Duodenal mucosa (tissue), 2 donors: ENCODE results near the gene AKAP6.

ENCODE experiments used
- H3K27ac ChIP-seq: one replicate; pipeline ENCODE4 v1.7.0; 2013; ENCODE audit warnings: low read depth, low read length
- H3K27me3 ChIP-seq, 2 donors: one replicate each; pipeline ENCODE4 v1.7.0; 2013; ENCODE audit warnings: low read length in 2 of 2, control low read depth in 1 of 2; ENCODE audit not compliant: insufficient read depth in 2 of 2, control insufficient read depth in 1 of 2
- H3K36me3 ChIP-seq, 2 donors: one replicate each; pipeline ENCODE4 v1.7.0; 2013; ENCODE audit warnings: low read length in 2 of 2, control low read depth in 1 of 2; ENCODE audit not compliant: insufficient read depth in 2 of 2, control insufficient read depth in 1 of 2
- H3K4me1 ChIP-seq, 2 donors: one replicate each; pipeline ENCODE4 v1.7.0; 2013; ENCODE audit warnings: low read length in 2 of 2, control low read depth in 1 of 2; ENCODE audit not compliant: insufficient read depth in 2 of 2, control insufficient read depth in 1 of 2
- H3K4me3 ChIP-seq, 2 donors: one replicate each; pipeline ENCODE4 v1.7.0; 2013; ENCODE audit warnings: low read length in 2 of 2, low read depth in 1 of 2
- H3K9ac ChIP-seq, 2 donors: one replicate each; pipeline ENCODE4 v1.7.0; 2013; ENCODE audit warnings: low read length in 2 of 2, low read depth in 1 of 2
- H3K9me3 ChIP-seq, 2 donors: one replicate each; pipeline ENCODE4 v1.7.0; 2013; ENCODE audit warnings: low read length in 2 of 2, control low read depth in 1 of 2; ENCODE audit not compliant: control insufficient read depth in 1 of 2

AKAP6 gene

GRCh38 chr14:32683679-32684078 lies 354.6 kb downstream of the AKAP6 start:
- Histone ChIP-seq H3K9ac (no peak overlapping the region), H3K4me3 (no peak overlapping the region), H3K4me1 (no peaks in the 10 kb centered on the region), H3K36me3 (no peaks in the 10 kb centered on the region), H3K27ac (no peak overlapping the region), H3K9me3 (no peaks in the 10 kb centered on the region), H3K27me3 (no peaks in the 10 kb centered on the region)

- no peaks in the 10 kb centered on the region for H3K9me3 ChIP-seq
- no peaks in the 10 kb centered on the region for H3K4me1 ChIP-seq
- H3K27me3 ChIP-seq: no peaks in the 10 kb centered on the region
- no peak overlapping the region for H3K4me3 ChIP-seq
- H3K36me3 ChIP-seq: no peaks in the 10 kb centered on the region
- H3K27ac ChIP-seq: no peak overlapping the region
- no peak overlapping the region for H3K9ac ChIP-seq
These were observed 359.8 kb downstream of the AKAP6 start for GRCh38 chr14:32688941-32689340.

GRCh38 chr14:32692441-32692840 lies 363.3 kb downstream of the AKAP6 start:
- no peak overlapping the region for H3K27ac ChIP-seq
- no peaks in the 10 kb centered on the region for H3K36me3 ChIP-seq
- no peaks in the 10 kb centered on the region for H3K4me1 ChIP-seq
- H3K9ac ChIP-seq: no peak overlapping the region
- no peak overlapping the region for H3K4me3 ChIP-seq
- no peaks in the 10 kb centered on the region for H3K27me3 ChIP-seq
- H3K9me3 ChIP-seq: no peaks in the 10 kb centered on the region

GRCh38 chr14:32693114-32693513 lies 364.0 kb downstream of the AKAP6 start:
- Histone ChIP-seq H3K27ac (no peak overlapping the region), H3K36me3 (no peaks in the 10 kb centered on the region), H3K9me3 (no peaks in the 10 kb centered on the region), H3K27me3 (no peaks in the 10 kb centered on the region), H3K9ac (no peak overlapping the region), H3K4me3 (no peak overlapping the region), H3K4me1 (no peaks in the 10 kb centered on the region)

- H3K27me3 ChIP-seq: no peaks in the 10 kb centered on the region
- no peaks in the 10 kb centered on the region for H3K9me3 ChIP-seq
- H3K27ac ChIP-seq: no peak overlapping the region
- no peaks in the 10 kb centered on the region for H3K4me1 ChIP-seq
- H3K36me3 ChIP-seq: no peaks in the 10 kb centered on the region
- H3K9ac ChIP-seq: no peak overlapping the region
- no peak overlapping the region for H3K4me3 ChIP-seq
These were observed 365.8 kb downstream of the AKAP6 start for GRCh38 chr14:32694795-32695449.

GRCh38 chr14:32696325-32697091 lies 367.4 kb downstream of the AKAP6 start:
- H3K9me3 ChIP-seq: no peaks in the 10 kb centered on the region
- H3K4me3 ChIP-seq: no peak overlapping the region
- no peaks in the 10 kb centered on the region for H3K4me1 ChIP-seq
- no peak overlapping the region for H3K27ac ChIP-seq
- no peaks in the 10 kb centered on the region for H3K27me3 ChIP-seq
- H3K9ac ChIP-seq: no peak overlapping the region
- H3K36me3 ChIP-seq: no peaks in the 10 kb centered on the region

- Histone ChIP-seq H3K4me1 (no peaks in the 10 kb centered on the region), H3K9ac (no peak overlapping the region), H3K9me3 (no peaks in the 10 kb centered on the region), H3K27ac (no peak overlapping the region), H3K36me3 (no peaks in the 10 kb centered on the region), H3K4me3 (no peak overlapping the region), H3K27me3 (no peaks in the 10 kb centered on the region)
These were observed 368.0 kb downstream of the AKAP6 start for GRCh38 chr14:32697114-32697513.

GRCh38 chr14:32697704-32698103 lies 368.6 kb downstream of the AKAP6 start:
- Histone ChIP-seq H3K36me3 (no peaks in the 10 kb centered on the region), H3K27ac (no peak overlapping the region), H3K27me3 (no peaks in the 10 kb centered on the region), H3K9ac (no peak overlapping the region), H3K9me3 (no peaks in the 10 kb centered on the region), H3K4me3 (no peak overlapping the region), H3K4me1 (peaks cover 0 to 2% of the 10 kb centered on the region in 2 donors)

GRCh38 chr14:32698831-32699230 lies 369.7 kb downstream of the AKAP6 start:
- no peak overlapping the region for H3K9ac ChIP-seq
- peaks cover 0 to 3% of the 10 kb centered on the region in 2 donors for H3K4me1 ChIP-seq
- H3K4me3 ChIP-seq: no peak overlapping the region
- no peaks in the 10 kb centered on the region for H3K27me3 ChIP-seq
- no peaks in the 10 kb centered on the region for H3K9me3 ChIP-seq
- no peaks in the 10 kb centered on the region for H3K36me3 ChIP-seq
- no peak overlapping the region for H3K27ac ChIP-seq

- Histone ChIP-seq H3K36me3 (no peaks in the 10 kb centered on the region), H3K9ac (no peak overlapping the region), H3K4me3 (no peak overlapping the region), H3K27ac (no peak overlapping the region), H3K27me3 (no peaks in the 10 kb centered on the region), H3K4me1 (peaks cover 0 to 3% of the 10 kb centered on the region in 2 donors), H3K9me3 (no peaks in the 10 kb centered on the region)
These were observed 372.4 kb downstream of the AKAP6 start for GRCh38 chr14:32701475-32701874.
